HEK293T (cell line): Measurements from ENCODE around the gene KLHL17.
"Not testable (repeated sequence)": the region's sequence is repeated elsewhere in the genome, so short reads cannot be mapped to it uniquely, and the experiment has no call there.

Experiments
- CTCF ChIA-PET: fragments of 350-600 bp; formaldehyde crosslinking; extraction: SDS; loops from one replicate; lab custom pipeline; 2021; ENCODE audit warnings: antibody characterized with exemption, inconsistent platforms; lab: Yijun Ruan, JAX
- POLR2A ChIA-PET: fragments of 350-600 bp; formaldehyde crosslinking; extraction: SDS; loops from one replicate; lab custom pipeline; 2020; ENCODE audit warnings: antibody characterized with exemption, inconsistent platforms; lab: Yijun Ruan, JAX
- DNase-seq: peaks from one replicate; pipeline ENCODE4 v3.0.0; 2012; ENCODE audit warnings: mixed read lengths; ENCODE audit errors: extremely low spot score
- ARNT ChIP-seq: fragments of 450-650 bp; IDR thresholded peaks from 2 replicates; pipeline ENCODE4 v1.6.1; 2017; ENCODE audit warnings: mild to moderate bottlenecking
- BHLHE40 ChIP-seq: fragments of 450-650 bp; IDR thresholded peaks from 2 replicates; pipeline ENCODE4 v1.6.1; 2016; ENCODE audit warnings: mild to moderate bottlenecking, moderate library complexity, borderline replicate concordance
- CTBP1 ChIP-seq: fragments of 450-650 bp; IDR thresholded peaks from 2 replicates; pipeline ENCODE4 v1.6.1; 2016; ENCODE audit warnings: borderline replicate concordance
- ELF4 ChIP-seq: fragments of 450-650 bp; IDR thresholded peaks from 2 replicates; pipeline ENCODE4 v1.6.1; 2017; ENCODE audit warnings: antibody characterized with exemption
- FOXA1 ChIP-seq: fragments of 450-650 bp; IDR thresholded peaks from 2 replicates; pipeline ENCODE4 v1.6.1; 2016; ENCODE audit warnings: mild to moderate bottlenecking
- FOXK2 ChIP-seq: fragments of 450-650 bp; IDR thresholded peaks from 2 replicates; pipeline ENCODE4 v1.6.1; 2016; ENCODE audit warnings: mild to moderate bottlenecking
- FOXM1 ChIP-seq: fragments of 450-650 bp; IDR thresholded peaks from 2 replicates; pipeline ENCODE4 v1.6.1; 2017; ENCODE audit warnings: mild to moderate bottlenecking, borderline replicate concordance
- HDGF ChIP-seq: fragments of 450-650 bp; IDR thresholded peaks from 2 replicates; pipeline ENCODE4 v1.6.1; 2017; ENCODE audit warnings: antibody characterized with exemption, borderline replicate concordance
- L3MBTL2 ChIP-seq: fragments of 450-650 bp; conservative IDR thresholded peaks from 2 replicates; pipeline ENCODE4 v1.6.1; 2016; ENCODE audit warnings: mild to moderate bottlenecking
- LEF1 ChIP-seq: fragments of 450-650 bp; IDR thresholded peaks from 2 replicates; pipeline ENCODE4 v1.6.1; 2017; ENCODE audit warnings: mild to moderate bottlenecking, borderline replicate concordance
- NFRKB ChIP-seq: fragments of 450-650 bp; IDR thresholded peaks from 2 replicates; pipeline ENCODE4 v1.6.1; 2016; ENCODE audit warnings: mild to moderate bottlenecking, moderate library complexity
- SP1 ChIP-seq: fragments of 450-650 bp; IDR thresholded peaks from 2 replicates; pipeline ENCODE4 v1.6.1; 2017
- SUZ12 ChIP-seq: fragments of 450-650 bp; IDR thresholded peaks from 2 replicates; pipeline ENCODE4 v1.6.1; 2016; ENCODE audit warnings: mild to moderate bottlenecking
- TARDBP ChIP-seq: fragments of 450-650 bp; IDR thresholded peaks from 2 replicates; pipeline ENCODE4 v1.6.1; 2016
- ZNF384 ChIP-seq: fragments of 450-650 bp; IDR thresholded peaks from 2 replicates; pipeline ENCODE4 v1.6.1; 2016
- TF ChIP-seq, protein P1 (sequence below): fragments of 450-650 bp; IDR thresholded peaks from 2 replicates; pipeline ENCODE4 v1.6.1; 2016

The KLHL17 gene

DNA sequence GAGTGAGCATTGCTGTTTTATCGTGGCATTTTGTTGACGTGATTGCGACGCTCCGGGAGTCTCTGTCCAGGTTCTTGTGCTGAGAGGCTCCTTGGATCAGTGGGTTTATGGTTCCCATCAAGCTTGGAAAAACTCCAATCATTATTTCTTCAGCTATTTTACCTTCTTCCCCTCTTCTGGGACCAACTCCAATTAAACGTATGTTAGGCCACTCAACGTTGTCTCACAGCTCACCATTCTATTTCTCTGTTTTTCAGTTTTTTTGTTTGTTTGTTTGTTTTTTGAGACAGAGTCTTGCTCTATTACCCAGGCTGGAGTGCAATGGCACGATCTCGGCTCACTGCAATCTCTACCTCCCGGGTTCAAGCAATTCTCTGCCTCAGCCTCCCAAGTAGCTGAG lies 31.5 kb downstream of the KLHL17 start:
- TF ChIP-seq FOXM1, result no peak
- no peak for TF ChIP-seq ELF4
- no peak for TF ChIP-seq HDGF
- TF ChIP-seq NFRKB, result no peak
- TF ChIP-seq L3MBTL2, result no peak
- TF ChIP-seq, protein P1, sequence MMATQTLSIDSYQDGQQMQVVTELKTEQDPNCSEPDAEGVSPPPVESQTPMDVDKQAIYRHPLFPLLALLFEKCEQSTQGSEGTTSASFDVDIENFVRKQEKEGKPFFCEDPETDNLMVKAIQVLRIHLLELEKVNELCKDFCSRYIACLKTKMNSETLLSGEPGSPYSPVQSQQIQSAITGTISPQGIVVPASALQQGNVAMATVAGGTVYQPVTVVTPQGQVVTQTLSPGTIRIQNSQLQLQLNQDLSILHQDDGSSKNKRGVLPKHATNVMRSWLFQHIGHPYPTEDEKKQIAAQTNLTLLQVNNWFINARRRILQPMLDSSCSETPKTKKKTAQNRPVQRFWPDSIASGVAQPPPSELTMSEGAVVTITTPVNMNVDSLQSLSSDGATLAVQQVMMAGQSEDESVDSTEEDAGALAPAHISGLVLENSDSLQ, result no peak
- TF ChIP-seq ZNF384, result no peak
- TF ChIP-seq FOXA1, result no peak
- no peak for TF ChIP-seq BHLHE40
- no peak for DNase-seq
- ChIA-PET CTCF (interaction anchor here (1.4 kb wide), 1 partner anchor 9 kb away, joined by 3 read pairs; no protein-coding TSS in a partner anchor), POLR2A (no interaction called here)

DNA sequence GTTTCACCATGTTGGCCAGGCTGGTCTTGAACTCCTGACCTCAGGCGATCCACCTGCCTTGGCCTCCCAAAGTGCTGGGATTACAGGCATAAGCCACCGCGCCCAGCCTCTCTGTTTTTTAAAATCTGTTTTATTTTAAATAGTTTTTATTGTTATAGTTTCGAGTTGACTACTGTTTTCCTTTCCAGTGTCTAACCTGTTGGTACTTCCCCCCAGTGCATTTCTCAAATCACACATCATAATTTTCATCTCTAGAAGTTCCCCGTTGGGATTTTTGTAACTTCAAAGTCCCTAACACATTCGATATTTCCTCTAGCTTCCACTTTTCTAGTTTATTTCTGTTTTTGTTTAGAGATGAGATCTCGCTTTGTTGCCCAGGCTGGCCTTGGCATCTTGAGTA lies 32.0 kb downstream of the KLHL17 start:
- no peak for DNase-seq
- TF ChIP-seq LEF1, result no peak
- no peak for TF ChIP-seq CTBP1
- TF ChIP-seq NFRKB, result no peak
- TF ChIP-seq ZNF384, result no peak
- TF ChIP-seq, protein P1, result no peak
- TF ChIP-seq HDGF, result no peak
- no peak for TF ChIP-seq L3MBTL2
- no peak for TF ChIP-seq SP1
- TF ChIP-seq ARNT, result no peak
- TF ChIP-seq TARDBP, result no peak
- no peak for TF ChIP-seq FOXM1
- POLR2A ChIA-PET, result interaction anchor here (0.8 kb wide), 1 partner anchor 13 kb away, joined by 3 read pairs; no protein-coding TSS in a partner anchor
- CTCF ChIA-PET, result interaction anchor here (1.2 to 1.4 kb wide), 2 partner anchors 8 to 9 kb away, joined by 3 to 4 read pairs; no protein-coding TSS in a partner anchor

DNA sequence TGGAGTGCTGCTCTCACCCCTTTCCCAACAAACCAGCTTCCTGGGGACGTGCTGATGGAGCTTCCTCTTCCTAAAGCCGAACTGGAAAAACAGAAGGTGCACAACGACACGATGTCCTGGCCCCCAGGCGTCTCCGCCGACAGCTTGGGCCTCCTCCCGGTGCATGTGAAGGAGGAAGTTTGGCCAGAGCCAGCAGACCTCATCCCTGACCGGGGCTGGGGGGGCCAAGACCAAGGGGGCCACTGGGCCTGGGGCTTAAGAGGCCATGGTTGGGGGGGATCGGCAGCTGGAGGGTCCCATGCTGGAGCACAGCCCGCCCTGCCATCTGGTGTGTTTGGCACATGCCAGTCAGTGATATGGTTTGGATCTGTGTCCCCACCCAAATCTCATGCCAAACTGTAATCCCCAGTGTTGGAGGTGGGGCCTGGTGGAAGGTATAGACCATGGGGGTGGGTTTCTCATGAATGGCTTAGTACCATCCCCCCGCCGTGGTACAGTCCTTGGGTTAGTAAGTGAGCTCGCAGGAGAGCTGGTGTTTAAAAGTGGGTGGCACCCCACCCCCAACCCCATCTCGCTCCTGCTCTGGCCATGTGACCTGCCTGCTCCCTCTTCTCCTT lies 33.1 kb downstream of the KLHL17 start:
- CTCF ChIA-PET, result interaction anchor here (0.7 to 1.2 kb wide), 2 partner anchors 9 to 257 kb away, joined by 3 to 4 read pairs; no protein-coding TSS in a partner anchor
- DNase-seq, result no peak
- TF ChIP-seq HDGF, result no peak
- TF ChIP-seq SUZ12, result no peak
- no peak for TF ChIP-seq ZNF384
- TF ChIP-seq SP1, result no peak
- no peak for TF ChIP-seq FOXM1
- TF ChIP-seq L3MBTL2, result no peak
- TF ChIP-seq BHLHE40, result no peak
- no peak for TF ChIP-seq NFRKB
- TF ChIP-seq, protein P1, result no peak
- no peak for TF ChIP-seq ARNT
- no peak for TF ChIP-seq TARDBP
- TF ChIP-seq ELF4, result no peak
- TF ChIP-seq FOXA1, result no peak
- no peak for TF ChIP-seq FOXK2
- POLR2A ChIA-PET, result interaction anchor here (0.8 kb wide), 1 partner anchor 14 kb away, joined by 3 read pairs; no protein-coding TSS in a partner anchor

DNA sequence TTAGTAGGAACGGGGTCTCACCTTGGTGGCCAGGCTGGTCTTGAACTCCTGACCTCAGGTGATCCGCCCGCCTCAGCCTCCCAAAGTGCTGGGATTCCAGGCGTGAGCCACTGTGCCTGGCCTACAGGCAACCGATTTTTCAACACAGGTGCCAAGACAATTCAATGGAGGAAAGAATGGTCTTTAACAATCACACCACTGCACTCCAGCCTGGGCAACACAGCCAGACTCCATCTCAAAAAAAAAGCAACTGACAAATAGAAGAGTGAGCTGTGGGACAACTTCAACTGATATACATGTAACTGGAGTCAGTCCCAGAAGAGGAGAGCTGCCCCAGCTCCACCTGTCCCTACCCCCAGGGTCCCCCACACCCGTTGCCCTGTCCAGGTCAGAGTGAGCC lies 34.2 kb downstream of the KLHL17 start:
- POLR2A ChIA-PET, result interaction anchor here (0.6 to 0.9 kb wide), 3 partner anchors 11 to 90 kb away, joined by 3 to 4 read pairs (median 3); partner anchors contain the start of gene PERM1
- DNase-seq, CTCF ChIA-PET: not testable (repeated sequence)

DNA sequence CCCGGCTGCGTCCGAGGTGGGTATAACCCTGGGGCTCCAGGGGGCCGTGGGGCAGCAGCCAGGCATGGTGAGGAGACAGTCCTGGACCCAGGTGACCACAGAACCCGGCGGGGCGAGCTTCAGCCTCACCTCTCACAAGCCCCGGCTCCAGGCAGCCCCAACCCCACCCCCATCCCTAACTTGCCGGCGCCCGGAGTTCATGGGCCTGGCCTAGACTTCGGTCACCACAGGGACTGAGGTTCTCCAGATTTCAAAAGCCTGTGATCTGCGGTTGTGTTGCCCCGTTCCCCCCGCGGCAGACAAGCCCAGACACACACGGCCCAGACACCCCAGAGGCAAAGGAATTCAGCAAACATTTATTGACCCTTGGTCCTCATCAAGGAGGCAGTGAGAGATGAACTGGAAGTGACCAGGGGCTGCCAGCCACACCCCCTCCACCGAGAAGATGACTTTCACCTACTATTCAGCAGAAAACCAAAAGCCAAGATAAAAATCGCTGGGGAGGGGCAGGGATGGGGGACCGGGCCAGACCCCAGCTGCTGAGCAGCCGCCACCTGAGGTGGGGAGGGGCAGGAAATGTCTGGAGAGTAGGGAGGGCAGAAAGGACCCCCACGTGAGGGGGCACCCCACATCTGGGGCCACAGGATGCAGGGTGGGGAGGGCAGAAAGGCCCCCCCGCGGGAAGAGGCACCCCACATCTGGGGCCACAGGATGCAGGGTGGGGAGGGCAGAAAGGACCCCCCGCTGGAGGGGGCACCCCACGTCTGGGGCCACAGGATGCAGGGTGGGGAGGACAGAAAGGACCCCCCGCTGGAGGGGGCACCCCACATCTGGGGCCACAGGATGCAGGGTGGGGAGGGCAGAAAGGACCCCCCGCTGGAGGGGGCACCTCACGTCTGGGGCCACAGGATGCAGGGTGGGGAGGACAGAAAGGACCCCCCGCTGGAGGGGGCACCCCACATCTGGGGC lies 35.6 kb downstream of the KLHL17 start:
- no peak for DNase-seq
- ChIA-PET POLR2A (interaction anchor here (1.4 to 1.9 kb wide), 2 partner anchors 23 to 29 kb away, joined by 6 to 7 read pairs; partner anchors contain the start of gene AGRN), CTCF (interaction anchor here (0.7 to 1.5 kb wide), 2 partner anchors 11 to 91 kb away, joined by 4 to 6 read pairs; no protein-coding TSS in a partner anchor)
- TF ChIP-seq FOXM1 (no peak), BHLHE40 (no peak)
